SK-MEL-5 (cell line): ENCODE data around the gene IGFBPL1. TPM values are rescaled to one million over a fixed set of nuclear protein-coding genes. Genes with fewer than 3 reads are reported as not detected.
"Not testable (repeated sequence)": the region's sequence is repeated elsewhere in the genome, so short reads cannot be mapped to it uniquely, and the experiment has no call there.

Experiments
- DNase-seq: peaks from one replicate; pipeline ENCODE4 v3.0.0-alpha.2; 2016; ENCODE audit warnings: low read depth, low spot score
- in situ Hi-C: cut with HindIII; loops from 2 replicates; pipeline ENCODE4 v1.10.0; 2016; ENCODE audit warnings: low sequenced_read_pairs, high pct_unique_total_duplicates, low pct_unique_long_range_greater_than_20kb
- polyA plus RNA-seq, 2 experiments: library from polyadenylated mRNA; depleted of rRNA; stranded (reverse); fragments of >200 nt; gene quantifications; 2 replicates each; pipeline ENCODE4 v1.2.3, GENCODE V29; 2015
- total RNA-seq: library from RNA; depleted of rRNA; stranded (reverse); fragments of >200 nt; shearing (Covaris generic); gene quantifications from 2 replicates; pipeline ENCODE4 v1.2.3, GENCODE V29; 2014; rRNA removed

Gene IGFBPL1, protein sequence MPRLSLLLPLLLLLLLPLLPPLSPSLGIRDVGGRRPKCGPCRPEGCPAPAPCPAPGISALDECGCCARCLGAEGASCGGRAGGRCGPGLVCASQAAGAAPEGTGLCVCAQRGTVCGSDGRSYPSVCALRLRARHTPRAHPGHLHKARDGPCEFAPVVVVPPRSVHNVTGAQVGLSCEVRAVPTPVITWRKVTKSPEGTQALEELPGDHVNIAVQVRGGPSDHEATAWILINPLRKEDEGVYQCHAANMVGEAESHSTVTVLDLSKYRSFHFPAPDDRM
- total RNA-seq, result 7.9 and 8.5 TPM in 2 replicates
- polyA plus RNA-seq (2015; cell fraction: cytosol; rRNA removed), result 13.4 and 17.7 TPM in 2 replicates
- polyA plus RNA-seq (2015; cell fraction: nucleus; rRNA removed), result 1.4 and 2.5 TPM in 2 replicates

- peak; percentile 23 for DNase-seq
- in situ Hi-C loops, result no loop called here
Measured at GRCh38 chr9:38423973-38424843, at the start of gene IGFBPL1. Gene IGFBPL1 (minus strand): TSS chr9:38424454. CDS start chr9:38424424, 30 bp downstream.

DNA sequence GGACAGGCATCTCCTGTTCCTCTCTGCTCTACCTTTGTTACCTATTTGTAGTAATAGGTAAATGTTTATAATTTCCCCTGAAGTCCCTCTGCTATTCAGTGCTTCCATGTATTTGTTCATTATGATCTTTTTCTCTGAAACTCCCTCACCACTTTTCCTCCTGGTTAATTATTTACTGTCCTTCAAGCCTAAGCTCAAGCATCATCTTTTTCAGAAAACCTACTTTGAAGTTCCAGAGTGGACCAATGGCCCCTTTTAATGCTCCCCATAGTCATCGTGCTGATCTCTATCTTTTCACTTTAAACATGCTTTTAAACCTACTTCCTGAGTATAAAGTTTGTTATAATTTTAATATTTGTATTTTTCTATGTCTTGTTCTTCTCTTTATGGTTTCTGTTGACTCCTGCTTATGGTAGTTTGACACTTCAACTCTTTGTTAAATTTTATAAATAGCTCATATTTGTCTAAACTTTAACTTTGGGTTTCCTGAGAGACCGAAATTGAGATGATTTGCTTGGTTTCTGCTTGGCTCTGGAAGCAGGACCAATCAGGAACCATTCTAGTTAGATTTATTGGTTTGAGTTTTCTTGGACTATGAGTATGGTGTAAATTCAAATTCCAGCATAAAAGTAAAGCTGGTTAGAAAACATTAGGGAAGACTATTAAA, 48.5 kb upstream of the IGFBPL1 start:
- DNase-seq, in situ Hi-C loops: not testable (repeated sequence)

GRCh38 chr9:38467404-38467803, 43.1 kb upstream of the IGFBPL1 start:
- DNase-seq, result no peak
- in situ Hi-C loops, result no loop called here

DNA sequence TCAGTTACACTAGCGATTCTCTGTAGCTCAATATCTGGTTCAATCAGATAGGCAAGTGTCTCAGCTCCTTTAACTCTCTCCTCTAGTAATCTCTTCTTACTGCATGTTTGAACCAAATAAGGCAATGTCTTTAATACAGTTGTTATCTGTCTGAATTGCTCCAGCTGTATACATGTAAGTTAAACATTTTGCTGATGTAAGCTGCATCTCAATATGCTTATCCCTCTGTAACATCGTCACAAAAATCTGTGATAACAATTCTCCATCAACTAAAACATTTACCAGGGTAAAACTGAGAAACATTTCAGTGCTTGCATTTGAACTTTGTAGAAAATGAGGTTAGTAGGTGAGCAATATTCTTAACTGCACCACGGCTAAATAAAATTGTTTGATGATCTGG, 29.6 kb upstream of the IGFBPL1 start:
- in situ Hi-C loops, result no loop called here
- DNase-seq, result no peak

DNA sequence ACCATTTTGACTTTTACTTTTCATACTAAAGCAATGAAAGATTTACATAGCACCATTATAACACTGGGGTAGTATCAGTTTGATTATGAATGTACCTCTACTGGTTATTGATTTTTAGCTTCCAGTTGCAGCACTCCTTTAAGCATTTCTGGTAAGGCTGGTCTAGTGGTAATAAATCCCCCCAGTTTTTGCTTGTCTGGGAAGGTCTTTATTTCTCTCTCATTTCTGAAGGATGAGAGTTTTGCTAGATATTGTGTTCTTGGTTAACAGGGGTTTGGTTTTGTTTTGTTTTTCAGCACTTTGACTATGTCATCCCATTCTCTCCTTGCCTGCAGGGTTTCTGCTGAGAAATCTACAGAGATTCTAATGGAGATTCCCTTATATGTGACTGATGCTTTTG, 26.9 kb upstream of the IGFBPL1 start:
- DNase-seq, result no peak
- in situ Hi-C loops, result no loop called here

- in situ Hi-C loops, result no loop called here
- no peak for DNase-seq
Measured at GRCh38 chr9:38447703-38448102, 23.4 kb upstream of the IGFBPL1 start.

DNA sequence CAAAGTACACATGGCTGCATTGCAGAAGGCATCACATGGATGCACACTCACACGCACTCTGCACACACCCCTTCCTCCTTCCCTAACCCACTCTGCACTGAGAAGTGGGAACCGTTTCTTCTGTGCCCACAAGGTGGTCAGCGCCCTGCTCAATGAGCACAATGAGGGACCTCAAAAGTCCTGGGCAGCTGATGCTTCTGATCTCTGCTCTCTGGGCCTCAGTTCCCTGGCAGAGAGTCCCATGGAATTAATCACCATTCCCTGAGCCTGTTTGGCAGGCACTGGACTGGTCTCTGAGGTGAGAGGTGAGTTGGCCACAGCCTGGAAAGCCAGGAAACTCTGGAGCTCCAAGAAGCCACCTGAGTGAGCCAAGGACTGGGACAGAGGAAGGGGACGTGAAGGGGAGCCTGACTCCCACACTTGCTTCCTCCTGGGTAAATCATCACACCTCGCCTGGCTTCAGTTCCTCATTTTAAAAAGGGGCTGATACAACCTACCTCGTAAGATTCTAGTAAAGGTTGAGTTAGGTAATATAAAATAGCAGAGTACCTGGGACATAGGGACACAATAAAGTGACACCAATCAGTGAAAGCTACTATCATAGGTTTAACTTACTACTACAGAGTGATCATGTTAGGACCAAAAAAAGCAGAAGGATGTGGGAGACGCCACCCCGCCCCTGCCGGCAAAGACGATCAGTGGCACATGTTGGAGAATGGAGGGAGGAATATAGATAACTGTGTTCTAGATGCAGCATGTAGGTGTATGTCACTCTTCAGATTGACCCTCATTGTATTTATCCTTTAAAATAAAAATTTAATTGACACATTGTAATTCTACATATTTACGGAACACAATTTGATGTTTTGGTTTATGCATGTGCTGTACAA, 21.1 kb upstream of the IGFBPL1 start:
- in situ Hi-C loops, result no loop called here
- no peak for DNase-seq

GRCh38 chr9:38443597-38443996, 19.3 kb upstream of the IGFBPL1 start:
- DNase-seq, result no peak
- in situ Hi-C loops, result no loop called here

DNA sequence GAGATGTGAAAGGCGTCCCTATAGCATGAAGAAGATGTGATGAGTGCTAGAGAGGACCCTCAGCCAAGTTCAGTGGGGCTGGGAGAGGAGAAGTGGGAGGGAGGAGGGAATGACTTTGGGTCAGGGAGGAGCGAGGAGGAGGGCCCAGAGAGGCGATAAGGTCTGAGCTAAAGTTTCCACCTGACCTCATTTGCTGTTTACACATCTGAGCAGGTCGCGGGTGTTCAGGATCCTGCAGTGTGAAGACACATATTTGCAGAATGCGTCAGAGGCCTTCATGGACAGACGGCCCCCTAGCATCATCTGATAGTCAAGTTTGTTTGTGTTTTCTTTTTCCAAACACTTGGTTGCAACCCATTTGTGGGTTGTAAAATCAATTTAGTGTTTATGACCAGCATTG, 18.9 kb upstream of the IGFBPL1 start:
- in situ Hi-C loops, result no loop called here
- no peak for DNase-seq

DNA sequence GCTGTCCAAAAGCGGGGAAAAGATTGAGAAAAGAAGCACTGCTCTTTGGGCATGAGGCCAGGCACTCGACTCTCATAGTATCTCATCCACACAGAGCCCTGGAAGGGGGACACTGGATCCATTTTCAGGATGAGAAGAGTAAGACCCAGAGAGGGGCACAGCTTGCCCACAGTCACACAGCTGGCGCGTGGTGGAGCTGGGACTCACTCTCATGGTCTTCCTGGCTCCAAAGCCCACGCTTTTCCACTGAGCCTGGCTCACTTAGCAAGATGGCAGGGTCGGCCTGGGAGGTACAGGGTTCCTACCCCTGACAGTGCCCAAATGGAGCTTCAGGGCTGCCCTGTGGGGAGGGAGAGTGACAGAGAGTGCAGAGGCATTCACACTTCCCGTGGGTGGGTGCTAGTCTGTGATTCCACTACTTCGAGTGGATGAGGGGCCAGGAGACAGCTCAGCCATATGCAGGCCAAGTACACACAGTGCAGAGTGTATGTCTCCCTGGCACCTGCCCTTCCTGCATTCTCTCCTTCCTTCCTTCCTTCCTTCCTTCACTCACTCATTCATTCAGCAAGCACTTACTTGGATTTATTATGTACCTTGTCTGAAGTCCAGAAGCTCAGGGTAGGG, 18.3 kb upstream of the IGFBPL1 start:
- no peak for DNase-seq
- in situ Hi-C loops, result no loop called here

DNA sequence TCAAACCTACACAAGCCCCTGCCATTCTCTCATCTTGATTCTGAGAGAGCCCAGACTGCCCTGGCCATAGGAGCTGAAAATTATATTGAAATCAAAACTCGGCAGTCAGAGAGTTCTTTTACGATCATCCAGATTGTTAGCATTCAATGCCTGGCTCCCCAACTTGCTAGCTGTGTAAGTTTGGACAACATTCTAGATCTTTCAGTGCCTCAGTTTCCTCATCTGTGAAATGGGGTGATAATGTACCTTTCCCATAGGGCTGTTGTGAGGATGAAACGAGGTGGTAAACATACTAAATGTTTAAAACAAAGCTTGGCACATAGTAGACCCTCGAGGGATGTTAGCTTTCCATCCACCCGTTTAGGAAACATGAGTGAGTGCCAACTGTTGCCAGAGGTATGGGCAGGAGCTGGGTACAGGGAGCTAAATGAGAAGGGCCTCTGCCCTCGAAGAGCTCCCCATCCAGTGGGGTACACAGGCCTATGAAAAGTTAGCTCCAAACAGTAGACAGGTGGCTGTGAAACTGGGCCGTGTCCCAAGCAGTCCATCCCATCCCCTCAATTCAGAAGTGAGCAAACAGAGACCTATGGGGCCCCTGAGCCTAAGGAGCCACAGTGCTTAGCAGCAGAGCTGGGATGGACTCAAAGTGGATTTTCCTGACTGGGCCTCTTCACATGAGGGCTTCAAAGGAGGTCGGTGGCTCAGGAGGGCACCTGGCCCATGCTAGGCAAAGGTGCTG, 17.3 kb upstream of the IGFBPL1 start:
- in situ Hi-C loops, result no loop called here

DNA sequence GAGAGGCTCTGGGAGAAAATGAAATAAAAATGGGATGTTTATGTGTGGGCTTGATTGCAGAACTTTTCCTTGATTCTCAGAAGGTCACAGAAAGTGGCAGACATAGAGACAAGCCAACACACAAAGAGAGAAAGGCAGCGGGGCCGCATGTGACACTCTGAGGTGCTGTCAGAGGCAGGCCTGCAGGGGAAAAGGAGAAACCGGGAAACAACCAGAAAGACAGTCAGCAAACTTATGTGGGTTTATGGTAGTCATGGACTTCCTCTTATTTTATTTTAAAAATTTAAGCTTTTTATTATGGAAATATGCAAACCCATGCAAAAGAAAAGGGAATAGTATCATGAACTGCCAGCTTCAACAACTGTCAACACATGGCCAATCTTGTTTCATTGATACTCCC, 16.3 kb upstream of the IGFBPL1 start:
- in situ Hi-C loops, result no loop called here
- no peak for DNase-seq

More for the DNA sequence above, 17.3 kb upstream of the IGFBPL1 start:
- no peak for DNase-seq

GRCh38 chr9:38439916-38440301, 15.7 kb upstream of the IGFBPL1 start:
- in situ Hi-C loops, result no loop called here
- no peak for DNase-seq

GRCh38 chr9:38439291-38439915, 15.1 kb upstream of the IGFBPL1 start:
- DNase-seq, result no peak
- in situ Hi-C loops, result no loop called here

DNA sequence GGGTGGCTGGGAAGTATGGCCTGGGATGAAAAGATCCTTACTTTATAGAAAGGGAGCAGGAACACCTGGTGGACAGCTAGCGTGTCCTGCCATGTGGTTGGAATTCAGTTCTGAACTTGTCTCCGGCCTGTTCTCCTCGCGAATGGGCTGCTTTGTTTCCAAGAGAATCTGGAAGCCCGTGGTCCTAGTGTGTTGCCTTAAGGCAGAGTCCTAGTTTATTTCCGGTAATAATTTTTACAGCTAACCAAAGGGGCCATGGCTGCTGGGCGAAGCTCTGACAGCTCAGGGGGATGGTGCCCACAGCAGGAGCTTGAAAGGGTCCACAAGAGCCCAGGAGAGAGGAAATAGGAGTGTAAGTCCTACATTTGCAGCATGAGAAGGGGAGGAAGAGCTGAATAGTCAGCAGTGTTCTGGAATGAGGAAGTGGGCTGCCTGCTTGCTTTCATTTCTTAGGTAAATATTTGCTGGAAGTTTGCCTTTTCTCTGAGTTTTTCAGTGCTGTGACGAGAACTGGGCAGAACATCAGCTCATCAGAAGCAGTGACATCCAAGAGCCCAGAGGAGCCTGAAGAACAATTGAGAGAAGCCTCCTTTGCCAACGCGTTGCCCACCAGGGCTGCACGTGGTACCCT, 13.1 kb upstream of the IGFBPL1 start:
- DNase-seq, result no peak
- in situ Hi-C loops, result no loop called here
